Hepatocyte (in vitro differentiated cells): ENCODE results near the gene RGS3. TPM values are rescaled to one million over a fixed set of nuclear protein-coding genes. Genes with fewer than 3 reads are reported as not detected.

ENCODE experiments used
- DNase-seq: peaks from one replicate; pipeline ENCODE4 v3.0.0-alpha.2; 2016; ENCODE audit warnings: low spot score
- H2AFZ ChIP-seq: fragments of 200-600 bp; sonication (generic); 2 replicates; pipeline ENCODE4 v1.6.0; 2016; ENCODE audit warnings: antibody characterized with exemption, mild to moderate bottlenecking
- H3K27ac ChIP-seq: fragments of 200-600 bp; sonication (generic); 2 replicates; pipeline ENCODE4 v1.5.1; 2016; ENCODE audit warnings: mild to moderate bottlenecking
- H3K27me3 ChIP-seq: fragments of 200-600 bp; sonication (generic); 2 replicates; pipeline ENCODE4 v1.6.1; 2016
- H3K36me3 ChIP-seq: fragments of 200-600 bp; sonication (generic); replicated peaks from 2 replicates; pipeline ENCODE4 v1.5.1; 2016; ENCODE audit warnings: low read depth; ENCODE audit not compliant: insufficient read depth
- H3K4me1 ChIP-seq: fragments of 200-600 bp; sonication (generic); 2 replicates; pipeline ENCODE4 v1.5.1; 2016; ENCODE audit warnings: mild to moderate bottlenecking, moderate library complexity; ENCODE audit not compliant: insufficient read depth
- H3K4me2 ChIP-seq: fragments of 200-600 bp; sonication (generic); 2 replicates; pipeline ENCODE4 v1.6.0; 2016
- H3K4me3 ChIP-seq: fragments of 200-600 bp; sonication (generic); 2 replicates; pipeline ENCODE4 v1.5.1; 2016; ENCODE audit warnings: mild to moderate bottlenecking
- H3K79me2 ChIP-seq: fragments of 200-600 bp; sonication (generic); 2 replicates; pipeline ENCODE4 v1.6.0; 2017; ENCODE audit warnings: mild to moderate bottlenecking
- H3K9me2 ChIP-seq: fragments of 200-600 bp; sonication (generic); replicated peaks from 2 replicates; pipeline ENCODE4 v1.6.0; 2017; ENCODE audit warnings: mild to moderate bottlenecking; ENCODE audit not compliant: insufficient read depth
- H3K9me3 ChIP-seq: fragments of 200-600 bp; sonication (generic); 2 replicates; pipeline ENCODE4 v1.5.1; 2016; ENCODE audit warnings: low read depth, mild to moderate bottlenecking
- H4K20me1 ChIP-seq: fragments of 200-600 bp; sonication (generic); 2 replicates; pipeline ENCODE4 v1.6.0; 2016; ENCODE audit warnings: mild to moderate bottlenecking; ENCODE audit not compliant: insufficient read depth, poor library complexity, severe bottlenecking
- CTCF ChIP-seq: fragments of 200-600 bp; sonication (generic); IDR thresholded peaks from 2 replicates; pipeline ENCODE4 v1.5.1; 2016; ENCODE audit warnings: antibody characterized with exemption, mild to moderate bottlenecking; ENCODE audit not compliant: poor library complexity
- EZH2 ChIP-seq: fragments of 200-600 bp; sonication (generic); IDR thresholded peaks from 2 replicates; pipeline ENCODE4 v1.6.1; 2016; ENCODE audit warnings: antibody characterized with exemption, mild to moderate bottlenecking, borderline replicate concordance
- EZH2phosphoT487 ChIP-seq: fragments of 200-600 bp; sonication (generic); IDR thresholded peaks from one replicate; pipeline ENCODE4 v1.6.1; 2018; ENCODE audit warnings: antibody characterized with exemption, mild to moderate bottlenecking, low read depth, moderate library complexity; ENCODE audit not compliant: unreplicated experiment, severe bottlenecking
- WGBS: methylation state at CpG from one replicate; pipeline ENCODE4 v1.1.6; 2016; ENCODE audit warnings: low lambda C conversion rate; ENCODE audit errors: missing lambda C conversion rate; 5-methylcytosine and 5-hydroxymethylcytosine counted together
- polyA plus RNA-seq: library from polyadenylated mRNA; unstranded; fragments of >200 nt; fragmentation: Nextera tagmentation; extraction: Ambion mirVana; gene quantifications from 2 replicates; pipeline ENCODE4 v1.2.1, GENCODE V29; 2016
- total RNA-seq: library from RNA; depleted of rRNA; stranded (reverse); fragments of >200 nt; gene quantifications from 2 replicates; pipeline ENCODE4 v1.2.3, GENCODE V29; 2014

Gene RGS3
- total and polyA plus RNA-seq, 2 experiments from 2014 or later = 48.0 to 62.7 TPM

GRCh38 chr9:113503131-113503541, 39.6 kb downstream of the RGS3 start:
- no peaks in the 10 kb centered on the region for H3K27me3 ChIP-seq
- H3K4me2 ChIP-seq = no peak overlapping the region
- no peak overlapping the region for H3K4me3 ChIP-seq
- no peak for DNase-seq
- H4K20me1 ChIP-seq = no peaks in the 10 kb centered on the region
- peaks cover 16% of the 10 kb centered on the region for H3K4me1 ChIP-seq
- no peaks in the 10 kb centered on the region for H3K9me2 ChIP-seq
- H2AFZ ChIP-seq = no peak overlapping the region
- no peak overlapping the region for H3K27ac ChIP-seq
- H3K79me2 ChIP-seq = no peaks in the 10 kb centered on the region
- no peaks in the 10 kb centered on the region for H3K36me3 ChIP-seq
- no peaks in the 10 kb centered on the region for H3K9me3 ChIP-seq
- 91% methylated on average over 8 of the region's 8 CpGs for WGBS
- TF ChIP-seq CTCF = no peak
- TF ChIP-seq EZH2phosphoT487 = no peak
- no peak for TF ChIP-seq EZH2

DNA sequence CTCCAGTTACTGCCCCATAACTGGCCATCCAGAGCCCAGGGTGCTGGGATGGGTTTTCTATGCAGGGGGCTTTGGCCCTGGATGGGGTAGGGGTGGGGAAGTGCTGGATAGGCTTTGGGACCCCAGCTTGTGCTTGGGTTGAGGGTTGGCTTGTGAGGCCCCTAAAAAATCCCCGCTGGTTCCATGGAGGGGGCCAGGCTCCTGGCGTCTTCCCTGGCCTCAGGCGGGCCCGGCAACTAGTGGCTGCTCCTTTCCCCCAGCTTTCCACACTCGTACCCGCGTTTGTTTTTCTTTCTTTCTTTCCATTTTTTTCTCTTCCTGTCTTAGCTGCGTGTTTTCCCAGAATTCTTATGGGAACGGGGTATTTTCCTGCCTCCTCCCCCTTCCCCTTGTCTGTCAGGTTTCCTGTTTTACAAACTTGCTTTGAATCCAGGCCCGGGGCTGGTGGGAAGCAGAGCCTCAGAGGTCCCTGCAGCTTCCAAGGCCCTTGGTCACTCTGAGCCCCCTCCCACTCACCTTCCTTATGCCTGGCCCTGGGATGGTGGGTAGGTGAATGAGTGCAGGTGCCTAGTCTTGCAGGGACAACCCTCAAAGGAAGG, 40.2 kb downstream of the RGS3 start:
- H4K20me1 ChIP-seq = no peaks in the 10 kb centered on the region

DNA sequence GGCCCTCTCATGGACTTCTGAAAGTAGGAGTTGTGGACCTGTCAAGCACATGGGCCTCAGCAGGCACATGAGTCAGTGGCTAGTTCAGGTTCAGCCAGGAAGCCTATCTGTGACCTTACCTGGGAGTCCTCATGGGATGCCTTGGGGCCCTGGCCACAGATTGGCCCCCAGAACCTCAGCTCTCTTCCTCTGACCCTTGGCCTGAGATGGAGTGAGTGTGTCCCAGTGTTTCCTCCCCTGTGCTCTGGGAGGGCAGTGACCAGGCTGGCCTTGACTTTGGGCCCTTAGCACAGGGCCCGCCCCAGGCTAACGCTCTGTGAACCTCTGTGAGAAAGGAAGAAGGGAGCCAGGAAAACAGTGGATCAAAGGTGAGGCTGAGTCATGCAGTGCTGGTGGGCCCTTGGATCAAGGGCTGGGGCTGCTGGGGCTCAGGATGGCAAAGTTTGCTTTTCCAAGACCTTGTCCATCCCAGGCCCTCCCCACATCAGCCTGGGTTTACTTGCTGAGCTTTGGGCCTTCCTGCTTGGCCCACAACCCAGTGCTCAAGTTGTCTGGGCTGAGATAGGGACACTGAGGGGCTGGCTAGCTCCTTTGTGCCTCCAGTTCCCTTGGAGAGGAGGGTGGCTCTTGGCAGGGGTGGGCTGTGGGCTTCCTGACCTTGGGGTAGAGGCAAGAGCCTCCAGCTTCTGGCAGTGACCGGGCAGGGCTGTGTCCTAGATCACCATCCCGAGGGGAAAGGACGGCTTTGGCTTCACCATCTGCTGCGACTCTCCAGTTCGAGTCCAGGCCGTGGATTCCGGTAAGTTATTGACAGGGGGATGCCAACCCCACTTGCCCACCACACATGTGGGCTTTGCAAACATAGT, 41.4 kb downstream of the RGS3 start:
- H3K79me2 ChIP-seq = no peaks in the 10 kb centered on the region
- peak overlapping the region; percentile 84 for H3K27ac ChIP-seq
- no peaks in the 10 kb centered on the region for H3K9me3 ChIP-seq
- H2AFZ ChIP-seq = no peak overlapping the region
- no peak overlapping the region for H3K4me2 ChIP-seq
- DNase-seq = peak; percentile 68
- no peaks in the 10 kb centered on the region for H3K27me3 ChIP-seq
- TF ChIP-seq CTCF (no peak), EZH2phosphoT487 (no peak), EZH2 (no peak)
- 87% methylated on average over 9 of the region's 9 CpGs for WGBS
- H3K4me1 ChIP-seq = peaks cover 22% of the 10 kb centered on the region
- no peak overlapping the region for H3K4me3 ChIP-seq
- no peaks in the 10 kb centered on the region for H4K20me1 ChIP-seq
- no peaks in the 10 kb centered on the region for H3K36me3 ChIP-seq
- H3K9me2 ChIP-seq = no peaks in the 10 kb centered on the region

More for the DNA sequence above, 40.2 kb downstream of the RGS3 start:
- no peak for DNase-seq
- Histone ChIP-seq H3K79me2 (no peaks in the 10 kb centered on the region), H3K4me3 (no peak overlapping the region), H3K9me2 (no peaks in the 10 kb centered on the region), H3K27ac (peak overlapping the region; percentile 84), H3K4me1 (peaks cover 21% of the 10 kb centered on the region), H3K4me2 (no peak overlapping the region), H2AFZ (no peak overlapping the region), H3K27me3 (no peaks in the 10 kb centered on the region), H3K36me3 (no peaks in the 10 kb centered on the region), H3K9me3 (no peaks in the 10 kb centered on the region)
- TF ChIP-seq EZH2phosphoT487 (no peak), EZH2 (no peak), CTCF (no peak)
- WGBS = 74% methylated on average over 9 of the region's 10 CpGs
